Karpas-422 (cell line): Measurements from ENCODE around the gene PTGS1. TPM values are rescaled to one million over a fixed set of nuclear protein-coding genes. Genes with fewer than 3 reads are reported as not detected.
"Not testable (repeated sequence)": the region's sequence is repeated elsewhere in the genome, so short reads cannot be mapped to it uniquely, and the experiment has no call there.

ENCODE experiments used
- DNase-seq: peaks from one replicate; pipeline ENCODE4 v3.0.0-alpha.2; 2015
- H2AFZ ChIP-seq: fragments of 200-600 bp; sonication (generic); 2 replicates; pipeline ENCODE4 v1.6.1; 2014; ENCODE audit warnings: antibody characterized with exemption, low read length, mixed read lengths
- H3K27ac ChIP-seq: fragments of 200-600 bp; sonication (generic); 2 replicates; pipeline ENCODE4 v1.5.1; 2014; ENCODE audit warnings: mild to moderate bottlenecking, low read length, moderate library complexity
- H3K27me3 ChIP-seq: fragments of 200-600 bp; sonication (generic); 2 replicates; pipeline ENCODE4 v1.6.1; 2014; ENCODE audit warnings: low read length, mixed read lengths
- H3K36me3 ChIP-seq: fragments of 200-600 bp; sonication (generic); 2 replicates; pipeline ENCODE4 v1.6.1; 2014; ENCODE audit warnings: low read length, mixed read lengths; ENCODE audit not compliant: insufficient read depth
- H3K4me1 ChIP-seq: fragments of 200-600 bp; sonication (generic); 2 replicates; pipeline ENCODE4 v1.6.1; 2014; ENCODE audit warnings: mild to moderate bottlenecking, low read length, mixed read lengths
- H3K4me2 ChIP-seq: fragments of 200-600 bp; sonication (generic); 2 replicates; pipeline ENCODE4 v1.6.1; 2014; ENCODE audit warnings: low read length, low read depth, mild to moderate bottlenecking; ENCODE audit not compliant: poor library complexity, severe bottlenecking
- H3K4me3 ChIP-seq: fragments of 200-600 bp; sonication (generic); 2 replicates; pipeline ENCODE4 v1.5.1; 2014; ENCODE audit warnings: mild to moderate bottlenecking, antibody characterized with exemption, low read length, mixed read lengths
- H3K79me2 ChIP-seq: fragments of 200-600 bp; sonication (generic); 2 replicates; pipeline ENCODE4 v1.6.1; 2014; ENCODE audit warnings: mild to moderate bottlenecking, low read length, mixed read lengths
- H3K9ac ChIP-seq: fragments of 200-600 bp; sonication (generic); 2 replicates; pipeline ENCODE4 v1.6.0; 2014; ENCODE audit warnings: low read length
- H3K9me2 ChIP-seq: fragments of 200-600 bp; sonication (generic), shearing (Covaris generic); replicated peaks from 2 replicates; pipeline ENCODE4 v1.6.0; 2014; ENCODE audit warnings: mild to moderate bottlenecking, low read length, moderate library complexity; ENCODE audit not compliant: insufficient read depth
- H3K9me3 ChIP-seq: fragments of 300-700, 200-600 bp; sonication (generic); 2 replicates; pipeline ENCODE4 v1.6.1; 2014; ENCODE audit warnings: low read length, mixed read lengths
- H4K20me1 ChIP-seq: fragments of 200-600 bp; sonication (generic); 2 replicates; pipeline ENCODE4 v1.6.1; 2014; ENCODE audit warnings: mild to moderate bottlenecking, antibody characterized with exemption, low read length, low read depth; ENCODE audit not compliant: insufficient read depth
- total RNA-seq: library from RNA; depleted of rRNA; stranded (reverse); fragments of >200 nt; shearing (Covaris generic); gene quantifications from 2 replicates; pipeline ENCODE4 v1.2.3, GENCODE V29; 2014; ENCODE audit warnings: low replicate concordance

PTGS1 gene
- total RNA-seq, 1 experiment from 2014 or later: not detected

DNA sequence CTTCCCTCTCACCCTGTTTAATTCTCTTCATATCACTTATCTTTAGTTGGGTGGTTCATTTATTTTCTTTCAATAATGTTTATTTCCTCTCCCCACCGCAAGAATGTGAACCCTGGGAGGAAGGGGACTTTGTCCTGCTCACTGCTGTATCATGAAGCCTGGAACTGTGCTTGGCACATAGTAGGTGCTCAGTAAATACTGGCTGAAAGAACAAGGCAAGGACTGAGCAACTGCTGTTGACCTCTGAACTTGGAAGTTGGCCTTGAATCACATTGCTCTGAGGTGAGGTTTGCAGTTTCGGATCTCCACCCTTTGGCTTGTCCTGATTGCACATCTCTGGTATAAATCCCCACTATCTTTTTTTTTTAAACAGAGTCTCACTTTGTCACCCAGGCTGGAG lies 22.0 kb upstream of the PTGS1 start:
- no peaks in the 10 kb centered on the region for H3K9me3 ChIP-seq
- no peak overlapping the region for H3K4me3 ChIP-seq
- no peak overlapping the region for H3K9ac ChIP-seq
- no peak overlapping the region for H2AFZ ChIP-seq
- H3K4me1 ChIP-seq: peaks cover 11% of the 10 kb centered on the region
- H3K27me3 ChIP-seq: no peaks in the 10 kb centered on the region
- H3K9me2 ChIP-seq: no peaks in the 10 kb centered on the region
- H3K36me3 ChIP-seq: no peaks in the 10 kb centered on the region
- no peak for DNase-seq
- no peak overlapping the region for H3K4me2 ChIP-seq
- no peaks in the 10 kb centered on the region for H4K20me1 ChIP-seq
- H3K79me2 ChIP-seq: no peaks in the 10 kb centered on the region
- H3K27ac ChIP-seq: no peak overlapping the region

DNA sequence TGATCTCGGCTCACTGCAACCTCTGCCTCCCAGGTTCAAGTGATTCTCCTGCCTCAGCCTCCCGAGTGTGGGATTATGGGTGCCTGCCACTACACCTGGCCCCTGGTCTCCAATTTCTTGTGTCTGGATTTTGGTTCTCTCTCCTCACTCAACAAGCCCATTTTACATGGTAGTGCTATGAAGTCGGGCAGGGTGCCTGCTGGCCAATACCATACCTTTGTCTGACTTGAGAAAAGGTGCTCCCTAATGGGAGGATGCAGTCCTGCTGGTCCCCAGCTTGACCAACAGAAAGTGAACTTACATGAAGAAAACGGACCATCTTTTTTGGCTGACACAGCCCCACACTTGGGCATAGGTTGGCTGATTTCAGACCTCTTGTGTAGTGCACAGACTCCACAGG lies 21.6 kb upstream of the PTGS1 start:
- Histone ChIP-seq H3K4me2 (no peak overlapping the region), H3K4me3 (no peak overlapping the region), H3K4me1 (peaks cover 11% of the 10 kb centered on the region), H3K79me2 (no peaks in the 10 kb centered on the region), H3K9me2 (no peaks in the 10 kb centered on the region), H3K36me3 (no peaks in the 10 kb centered on the region), H4K20me1 (no peaks in the 10 kb centered on the region), H3K27me3 (no peaks in the 10 kb centered on the region), H3K27ac (no peak overlapping the region), H3K9me3 (no peaks in the 10 kb centered on the region), H3K9ac (no peak overlapping the region), H2AFZ (no peak overlapping the region)
- DNase-seq: no peak

DNA sequence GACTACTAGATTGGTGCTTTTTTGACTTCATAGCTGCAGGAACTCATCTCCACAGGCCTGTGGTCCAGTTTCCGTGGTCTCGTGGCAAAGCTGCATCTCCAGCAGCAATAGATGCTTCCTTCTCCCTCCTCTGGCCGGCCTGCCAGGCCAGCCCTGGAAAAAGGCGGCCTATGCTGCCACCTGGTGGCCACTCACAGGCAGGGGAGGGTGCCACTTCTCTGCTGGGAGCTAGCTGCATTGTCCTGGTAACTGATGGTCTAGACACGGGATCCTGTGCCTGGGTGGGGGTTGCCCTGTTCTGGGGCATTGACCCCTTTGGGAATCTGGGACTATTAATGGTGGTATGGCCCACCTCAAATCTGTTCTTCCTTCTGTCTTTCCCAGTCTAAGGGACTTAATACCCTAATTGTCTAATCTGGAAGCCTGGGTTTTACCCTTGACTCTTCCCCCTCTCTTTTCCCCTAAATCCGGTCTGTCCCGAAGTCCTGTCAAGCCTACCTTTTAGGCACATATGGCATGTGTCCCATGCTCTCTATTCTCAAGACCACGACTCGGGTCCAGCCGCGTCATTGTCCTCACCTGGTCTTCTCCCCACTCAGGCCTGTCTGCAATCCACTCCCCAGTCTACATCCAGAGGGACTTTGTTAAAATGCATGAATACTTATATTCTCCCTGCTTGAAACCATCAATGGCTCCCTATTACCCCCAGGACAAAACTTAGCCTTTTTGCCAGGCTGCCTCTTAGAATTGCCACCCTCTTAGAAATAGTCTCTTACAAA lies 20.1 kb upstream of the PTGS1 start:
- Histone ChIP-seq H3K27ac (no peak overlapping the region), H3K4me2 (no peak overlapping the region), H3K79me2 (no peaks in the 10 kb centered on the region), H3K4me3 (no peak overlapping the region), H3K9ac (no peak overlapping the region), H4K20me1 (no peaks in the 10 kb centered on the region), H3K9me3 (no peaks in the 10 kb centered on the region), H2AFZ (no peak overlapping the region), H3K9me2 (no peaks in the 10 kb centered on the region), H3K4me1 (peaks cover 11% of the 10 kb centered on the region), H3K27me3 (no peaks in the 10 kb centered on the region), H3K36me3 (no peaks in the 10 kb centered on the region)
- peak; percentile 90 for DNase-seq

DNA sequence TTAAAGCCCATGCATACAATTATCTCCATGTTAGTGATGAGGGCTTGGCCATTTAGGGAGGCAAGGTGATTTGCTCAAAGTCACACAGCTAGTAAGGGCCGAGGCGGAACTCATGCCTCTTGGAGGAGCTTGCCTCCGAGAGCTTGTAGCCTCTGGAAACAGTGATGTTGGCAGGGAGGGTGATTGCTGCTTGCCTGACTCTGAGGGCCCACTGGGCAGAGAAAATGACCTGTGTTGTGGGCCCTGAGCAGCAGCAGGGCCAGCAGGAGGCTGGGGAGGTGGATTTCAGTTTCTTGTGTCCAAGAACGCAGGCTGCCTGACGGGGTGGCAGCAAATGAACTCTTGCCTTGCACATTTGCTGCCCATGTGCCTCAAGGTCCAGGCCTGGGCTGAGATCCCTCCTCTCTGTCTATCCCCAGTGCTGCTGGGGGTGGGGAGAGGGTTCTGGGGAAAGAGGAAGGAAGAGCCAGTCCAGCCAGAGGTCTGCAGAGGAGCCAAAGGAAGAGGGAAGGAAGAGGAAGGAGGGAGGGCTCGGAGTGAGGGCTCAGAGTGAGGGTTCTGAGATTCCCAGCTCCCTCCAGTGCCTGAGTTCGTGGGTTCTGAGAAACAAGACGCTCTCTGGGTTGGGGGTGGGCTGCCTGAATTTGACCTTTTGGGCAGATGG lies 16.2 kb upstream of the PTGS1 start:
- no peaks in the 10 kb centered on the region for H3K27me3 ChIP-seq
- H3K4me1 ChIP-seq: no peaks in the 10 kb centered on the region
- DNase-seq: no peak
- no peaks in the 10 kb centered on the region for H3K79me2 ChIP-seq
- H3K4me3 ChIP-seq: no peak overlapping the region
- H4K20me1 ChIP-seq: no peaks in the 10 kb centered on the region
- no peak overlapping the region for H2AFZ ChIP-seq
- H3K9ac ChIP-seq: no peak overlapping the region
- no peaks in the 10 kb centered on the region for H3K36me3 ChIP-seq
- H3K4me2 ChIP-seq: no peak overlapping the region
- H3K9me3 ChIP-seq: no peaks in the 10 kb centered on the region
- no peaks in the 10 kb centered on the region for H3K9me2 ChIP-seq
- no peak overlapping the region for H3K27ac ChIP-seq

DNA sequence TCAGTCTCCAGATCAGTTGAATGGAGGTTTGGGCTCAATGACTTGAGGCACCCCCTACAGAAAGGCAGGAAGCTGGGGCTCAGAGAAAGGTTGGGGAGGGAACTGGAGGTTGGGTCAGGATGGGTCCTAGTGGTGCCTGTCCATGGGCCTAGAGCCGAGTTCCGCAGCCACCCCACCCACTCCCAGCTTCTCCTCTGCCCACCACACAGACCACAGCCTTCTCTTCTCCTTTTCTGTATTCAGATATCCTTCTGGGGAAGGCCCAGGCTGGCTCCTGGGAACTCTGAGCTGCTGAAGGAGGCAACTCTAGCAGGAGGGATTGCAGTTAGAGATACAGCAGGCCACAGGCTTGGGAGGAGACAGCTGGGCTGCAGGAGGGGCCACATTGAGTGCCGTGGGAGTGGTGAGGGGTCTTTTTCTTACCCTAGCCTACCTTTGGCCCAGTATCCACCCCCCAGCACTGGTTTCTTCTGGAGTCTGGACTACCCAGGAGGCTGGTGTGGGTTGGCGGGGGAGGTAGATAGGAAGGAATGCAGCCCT lies 15.4 kb upstream of the PTGS1 start:
- Histone ChIP-seq H3K4me2 (no peak overlapping the region), H3K9ac (no peak overlapping the region), H3K27me3 (no peaks in the 10 kb centered on the region), H3K27ac (no peak overlapping the region), H3K79me2 (no peaks in the 10 kb centered on the region), H3K4me1 (no peaks in the 10 kb centered on the region), H3K36me3 (no peaks in the 10 kb centered on the region), H3K4me3 (no peak overlapping the region), H2AFZ (no peak overlapping the region), H4K20me1 (no peaks in the 10 kb centered on the region), H3K9me2 (no peaks in the 10 kb centered on the region), H3K9me3 (no peaks in the 10 kb centered on the region)
- no peak for DNase-seq

DNA sequence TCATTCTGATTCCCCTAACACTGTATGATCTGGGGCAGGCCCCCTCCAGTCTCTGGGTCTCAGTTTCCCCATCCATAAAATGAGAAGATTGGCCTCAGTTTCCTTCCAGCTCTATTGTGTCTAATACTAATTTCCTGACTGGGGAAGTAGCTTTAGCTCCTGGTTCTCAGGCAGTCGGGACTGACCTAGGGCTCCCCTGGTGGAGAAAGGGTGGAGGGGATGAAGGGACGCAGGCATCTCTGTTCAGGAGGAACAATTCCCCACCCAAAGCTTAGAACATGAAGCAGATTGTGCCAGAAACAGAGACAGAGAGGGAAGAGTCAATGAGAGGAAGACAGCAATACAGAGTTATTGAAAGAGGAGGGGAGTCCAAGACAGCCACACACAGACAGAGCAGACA lies 14.2 kb upstream of the PTGS1 start:
- Histone ChIP-seq H3K9me2 (no peaks in the 10 kb centered on the region), H3K79me2 (no peaks in the 10 kb centered on the region), H3K4me2 (no peak overlapping the region), H3K4me3 (no peak overlapping the region), H3K36me3 (no peaks in the 10 kb centered on the region), H4K20me1 (no peaks in the 10 kb centered on the region), H3K27ac (no peak overlapping the region), H3K4me1 (no peaks in the 10 kb centered on the region), H3K9ac (no peak overlapping the region), H2AFZ (no peak overlapping the region), H3K9me3 (no peaks in the 10 kb centered on the region), H3K27me3 (no peaks in the 10 kb centered on the region)
- peak; percentile 54 for DNase-seq

DNA sequence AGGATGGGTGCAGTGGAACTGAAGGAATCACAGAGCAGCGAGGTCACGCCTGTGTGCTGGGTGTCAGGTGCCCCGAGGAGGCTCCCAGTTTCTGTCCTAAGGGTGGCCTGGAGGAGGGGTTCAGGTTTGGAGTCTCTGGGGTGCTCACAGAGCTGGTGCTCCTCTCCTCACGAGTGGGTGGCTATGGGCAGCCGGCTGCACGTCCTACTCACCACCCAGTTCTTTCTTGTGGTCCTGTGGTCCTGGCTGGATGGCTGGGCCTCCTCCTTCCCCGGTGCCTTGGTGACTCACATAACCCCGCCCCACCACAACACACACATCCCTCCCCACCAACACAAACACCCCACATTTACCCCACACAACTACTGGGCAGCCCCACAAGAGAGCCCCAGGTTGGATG lies 9.9 kb upstream of the PTGS1 start:
- H2AFZ ChIP-seq: no peak overlapping the region
- H3K27ac ChIP-seq: no peak overlapping the region
- H3K4me2 ChIP-seq: no peak overlapping the region
- no peaks in the 10 kb centered on the region for H3K79me2 ChIP-seq
- H3K36me3 ChIP-seq: no peaks in the 10 kb centered on the region
- no peak overlapping the region for H3K9ac ChIP-seq
- H3K4me3 ChIP-seq: no peak overlapping the region
- H3K27me3 ChIP-seq: no peaks in the 10 kb centered on the region
- DNase-seq: no peak
- H3K9me3 ChIP-seq: no peaks in the 10 kb centered on the region
- H3K4me1 ChIP-seq: no peaks in the 10 kb centered on the region
- no peaks in the 10 kb centered on the region for H3K9me2 ChIP-seq
- H4K20me1 ChIP-seq: no peaks in the 10 kb centered on the region

DNA sequence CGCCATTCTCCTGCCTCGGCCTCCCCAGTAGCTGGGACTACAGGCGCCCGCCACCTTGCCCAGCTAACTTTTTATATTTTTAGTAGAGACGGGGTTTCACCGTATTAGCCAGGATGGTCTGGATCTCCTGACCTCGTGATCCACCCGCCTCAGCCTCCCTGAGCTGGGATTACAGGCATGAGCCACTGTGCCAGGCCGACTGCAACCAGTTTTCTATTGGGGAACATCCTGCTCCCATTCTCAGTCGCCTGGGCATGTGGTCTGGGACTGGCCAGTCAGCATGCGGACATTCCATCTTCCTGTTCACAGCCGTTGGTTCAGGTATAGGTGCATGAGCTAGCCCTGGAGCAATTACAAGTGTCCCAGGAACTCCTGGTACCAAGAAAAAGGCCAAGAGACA lies 7.7 kb upstream of the PTGS1 start:
- not testable (repeated sequence) for H3K79me2 ChIP-seq, H3K27me3 ChIP-seq

More for the DNA sequence above, 7.7 kb upstream of the PTGS1 start:
- DNase-seq, H4K20me1 ChIP-seq, H2AFZ ChIP-seq, H3K9me2 ChIP-seq, H3K4me3 ChIP-seq, H3K9me3 ChIP-seq, H3K27ac ChIP-seq, H3K36me3 ChIP-seq, H3K9ac ChIP-seq, H3K4me1 ChIP-seq, H3K4me2 ChIP-seq: not testable (repeated sequence)
